Osteoblast (primary cell): Measurements from ENCODE around the gene P2RY11. TPM values are rescaled to one million over a fixed set of nuclear protein-coding genes. Genes with fewer than 3 reads are reported as not detected.
A peak's percentile ranks its signal among the peaks of the same experiment; 100 is the strongest.

Experiments used
- DNase-seq: peaks from one replicate; pipeline ENCODE4 v3.0.0; 2011; ENCODE audit warnings: low spot score, mixed read lengths; ENCODE audit not compliant: insufficient read length; ENCODE audit errors: missing footprints
- H2AFZ ChIP-seq: 2 replicates; pipeline ENCODE4 v1.6.0; 2011; ENCODE audit warnings: mild to moderate bottlenecking, low read length
- H3K27ac ChIP-seq: 2 replicates; pipeline ENCODE4 v1.5.1; 2011; ENCODE audit warnings: mild to moderate bottlenecking, low read depth, low read length, moderate library complexity
- H3K27me3 ChIP-seq: 2 replicates; pipeline ENCODE4 v1.6.0; 2012; ENCODE audit warnings: mild to moderate bottlenecking, control low read depth, inconsistent platforms, low read length, moderate library complexity; ENCODE audit not compliant: insufficient read depth
- H3K36me3 ChIP-seq: 2 replicates; pipeline ENCODE4 v1.5.1; 2011; ENCODE audit warnings: mild to moderate bottlenecking, low read length, control low read depth, moderate library complexity; ENCODE audit not compliant: insufficient read depth
- H3K4me1 ChIP-seq: 2 replicates; pipeline ENCODE4 v1.5.1; 2011; ENCODE audit warnings: mild to moderate bottlenecking, low read length, control low read depth, moderate library complexity; ENCODE audit not compliant: insufficient read depth
- H3K4me2 ChIP-seq: 2 replicates; pipeline ENCODE4 v1.6.0; 2011; ENCODE audit warnings: mild to moderate bottlenecking, low read length; ENCODE audit not compliant: insufficient read depth
- H3K4me3 ChIP-seq: fragments of 200-600 bp; sonication (generic); 3 replicates; pipeline ENCODE4 v1.5.1; 2012; ENCODE audit warnings: mild to moderate bottlenecking, low read length, inconsistent platforms; ENCODE audit not compliant: insufficient read depth
- H3K79me2 ChIP-seq: 2 replicates; pipeline ENCODE4 v1.6.0; 2012; ENCODE audit warnings: mild to moderate bottlenecking, low read length, control low read depth, inconsistent platforms; ENCODE audit not compliant: insufficient read depth
- H3K9me3 ChIP-seq: 2 replicates; pipeline ENCODE4 v1.5.1; 2011; ENCODE audit warnings: low read depth, low read length, control low read depth
- H4K20me1 ChIP-seq: 2 replicates; pipeline ENCODE4 v1.6.0; 2012; ENCODE audit warnings: mild to moderate bottlenecking, low read length, control low read depth; ENCODE audit not compliant: insufficient read depth
- total RNA-seq: library from RNA; depleted of rRNA; stranded (reverse); fragments of >200 nt; gene quantifications from 2 replicates; pipeline ENCODE4 v1.2.3, GENCODE V29; 2012
- TF ChIP-seq, protein P1 (sequence below): IDR thresholded peaks from 2 replicates; pipeline ENCODE4 v1.5.1; 2011; ENCODE audit warnings: mild to moderate bottlenecking, low read depth, low read length, moderate library complexity; ENCODE audit errors: extremely low read depth

The P2RY11 gene, protein sequence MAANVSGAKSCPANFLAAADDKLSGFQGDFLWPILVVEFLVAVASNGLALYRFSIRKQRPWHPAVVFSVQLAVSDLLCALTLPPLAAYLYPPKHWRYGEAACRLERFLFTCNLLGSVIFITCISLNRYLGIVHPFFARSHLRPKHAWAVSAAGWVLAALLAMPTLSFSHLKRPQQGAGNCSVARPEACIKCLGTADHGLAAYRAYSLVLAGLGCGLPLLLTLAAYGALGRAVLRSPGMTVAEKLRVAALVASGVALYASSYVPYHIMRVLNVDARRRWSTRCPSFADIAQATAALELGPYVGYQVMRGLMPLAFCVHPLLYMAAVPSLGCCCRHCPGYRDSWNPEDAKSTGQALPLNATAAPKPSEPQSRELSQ
- total RNA-seq: 2.1 and 2.2 TPM in 2 replicates

DNA sequence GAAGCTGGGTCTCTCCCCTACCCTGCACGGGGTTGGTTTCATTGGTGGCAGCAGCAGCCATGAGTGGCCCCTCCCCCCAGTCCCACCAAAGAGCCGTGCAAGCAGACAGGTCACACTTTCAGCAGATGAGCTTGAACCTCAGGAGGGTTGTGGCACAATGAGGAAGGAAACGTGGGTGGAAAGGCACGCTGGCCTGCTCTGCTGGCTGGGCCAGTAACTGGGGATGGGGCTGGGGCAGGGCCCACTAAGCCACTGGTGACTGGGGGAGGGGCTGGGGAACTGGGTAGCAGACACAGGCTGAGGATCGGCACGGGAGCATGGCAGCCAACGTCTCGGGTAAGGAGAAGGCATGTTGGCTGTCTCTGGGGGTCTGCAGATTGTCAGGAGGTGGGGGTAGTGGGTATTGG, at the start of gene P2RY11:
Gene P2RY11 (plus strand): TSS at position 289 of the 407 bp plus-strand sequence. CDS start 29 bp downstream, at position 318.
- H3K4me3 ChIP-seq: no peak within 1 kb of the TSS
- H3K4me2 ChIP-seq: no peak within 1 kb of the TSS
- H3K9me3 ChIP-seq: no peaks in the 10 kb centered on the region
- H3K27ac ChIP-seq: no peak within 1 kb of the TSS
- TF ChIP-seq, protein P1, sequence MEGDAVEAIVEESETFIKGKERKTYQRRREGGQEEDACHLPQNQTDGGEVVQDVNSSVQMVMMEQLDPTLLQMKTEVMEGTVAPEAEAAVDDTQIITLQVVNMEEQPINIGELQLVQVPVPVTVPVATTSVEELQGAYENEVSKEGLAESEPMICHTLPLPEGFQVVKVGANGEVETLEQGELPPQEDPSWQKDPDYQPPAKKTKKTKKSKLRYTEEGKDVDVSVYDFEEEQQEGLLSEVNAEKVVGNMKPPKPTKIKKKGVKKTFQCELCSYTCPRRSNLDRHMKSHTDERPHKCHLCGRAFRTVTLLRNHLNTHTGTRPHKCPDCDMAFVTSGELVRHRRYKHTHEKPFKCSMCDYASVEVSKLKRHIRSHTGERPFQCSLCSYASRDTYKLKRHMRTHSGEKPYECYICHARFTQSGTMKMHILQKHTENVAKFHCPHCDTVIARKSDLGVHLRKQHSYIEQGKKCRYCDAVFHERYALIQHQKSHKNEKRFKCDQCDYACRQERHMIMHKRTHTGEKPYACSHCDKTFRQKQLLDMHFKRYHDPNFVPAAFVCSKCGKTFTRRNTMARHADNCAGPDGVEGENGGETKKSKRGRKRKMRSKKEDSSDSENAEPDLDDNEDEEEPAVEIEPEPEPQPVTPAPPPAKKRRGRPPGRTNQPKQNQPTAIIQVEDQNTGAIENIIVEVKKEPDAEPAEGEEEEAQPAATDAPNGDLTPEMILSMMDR: no peak
- peaks cover 10% of the 10 kb centered on the region for H3K4me1 ChIP-seq
- H3K36me3 ChIP-seq: peaks cover 59% of the 10 kb centered on the region
- H4K20me1 ChIP-seq: peaks cover 8% of the 10 kb centered on the region
- DNase-seq: peak; percentile 56
- H3K79me2 ChIP-seq: peaks cover 27% of the 10 kb centered on the region
- H3K27me3 ChIP-seq: no peaks in the 10 kb centered on the region
- H2AFZ ChIP-seq: no peak within 1 kb of the TSS

DNA sequence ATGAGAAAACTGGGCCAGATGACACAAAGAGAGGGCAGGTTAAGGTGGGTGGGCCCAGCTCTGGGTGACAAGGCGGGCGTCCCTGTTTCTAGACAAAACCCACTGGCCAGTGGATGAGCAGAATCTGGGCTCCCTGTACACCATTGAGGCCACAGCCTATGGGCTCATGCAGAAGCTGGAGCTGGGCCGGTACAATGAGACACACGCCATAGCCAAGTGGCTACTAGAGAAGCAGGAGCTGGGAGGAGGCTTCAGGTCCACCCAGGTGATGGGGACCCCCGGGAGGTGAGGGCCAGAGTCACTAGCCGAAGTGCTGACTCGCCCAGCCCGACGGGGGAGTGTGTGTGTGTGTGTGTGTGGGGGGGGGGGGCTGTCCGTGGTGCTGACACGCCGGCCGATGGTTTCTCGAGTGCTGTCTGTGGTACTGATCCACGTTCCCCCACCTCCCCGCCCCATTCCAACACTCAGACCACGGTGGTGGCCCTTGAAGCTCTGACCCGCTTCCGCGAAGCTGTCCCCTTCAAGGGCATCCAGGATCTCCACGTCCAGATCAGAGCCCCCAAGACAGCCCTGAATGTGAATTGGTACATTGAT, 49.7 kb upstream of the P2RY11 start:
- Histone ChIP-seq H3K9me3 (no peaks in the 10 kb centered on the region), H3K36me3 (no peaks in the 10 kb centered on the region), H3K4me3 (no peak overlapping the region), H3K4me1 (no peaks in the 10 kb centered on the region), H3K4me2 (no peak overlapping the region), H3K27me3 (no peaks in the 10 kb centered on the region), H3K27ac (no peak overlapping the region), H3K79me2 (no peaks in the 10 kb centered on the region), H4K20me1 (no peaks in the 10 kb centered on the region), H2AFZ (no peak overlapping the region)
- TF ChIP-seq, protein P1: no peak
- peak; percentile 56 for DNase-seq

DNA sequence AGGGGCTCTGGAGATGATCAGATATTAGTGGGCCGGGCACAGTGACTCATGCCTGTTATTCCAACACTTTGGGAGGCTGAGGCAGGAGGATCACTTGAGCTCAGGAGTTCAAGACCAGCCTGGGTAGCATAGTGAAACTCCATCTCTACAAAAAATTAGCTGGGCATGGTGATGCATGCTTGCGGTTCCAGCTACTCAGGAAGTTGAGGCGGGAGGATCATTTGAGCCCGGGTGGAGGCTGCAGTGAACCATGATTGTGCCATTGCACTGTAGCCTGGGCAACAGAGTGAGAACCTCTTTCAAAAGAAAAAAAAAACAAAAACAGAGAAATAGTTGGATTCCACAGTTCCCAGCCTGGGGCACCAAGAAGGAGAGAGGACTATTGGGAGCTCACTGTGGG, 43.3 kb upstream of the P2RY11 start:
- H2AFZ ChIP-seq: no peak overlapping the region
- no peak for DNase-seq
- no peaks in the 10 kb centered on the region for H4K20me1 ChIP-seq
- TF ChIP-seq, protein P1: no peak
- H3K4me2 ChIP-seq: no peak overlapping the region
- H3K9me3 ChIP-seq: no peaks in the 10 kb centered on the region
- H3K79me2 ChIP-seq: no peaks in the 10 kb centered on the region
- H3K4me3 ChIP-seq: no peak overlapping the region
- H3K27ac ChIP-seq: no peak overlapping the region
- no peaks in the 10 kb centered on the region for H3K4me1 ChIP-seq
- H3K36me3 ChIP-seq: no peaks in the 10 kb centered on the region
- H3K27me3 ChIP-seq: no peaks in the 10 kb centered on the region

DNA sequence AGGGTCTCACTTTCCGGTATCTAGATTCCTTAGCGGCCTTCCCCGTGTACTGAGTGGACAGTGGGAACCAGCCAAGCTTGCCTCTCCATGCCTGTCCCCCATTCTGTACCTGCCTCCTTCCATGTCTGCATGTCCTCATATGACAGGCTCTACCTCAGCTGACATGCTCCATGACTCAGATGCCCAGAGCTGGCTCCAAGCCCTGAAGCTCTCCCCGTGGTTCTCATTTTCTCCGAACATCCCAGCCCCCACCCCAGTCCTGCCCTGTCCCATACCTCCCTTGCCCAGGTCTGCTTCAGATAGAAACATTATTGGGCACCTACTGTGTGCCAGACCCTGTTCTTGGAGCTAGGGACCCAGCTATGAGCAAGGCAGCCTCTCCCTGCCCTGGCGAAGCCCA, 42.4 kb upstream of the P2RY11 start:
- H3K27me3 ChIP-seq: no peaks in the 10 kb centered on the region
- H2AFZ ChIP-seq: no peak overlapping the region
- H3K9me3 ChIP-seq: no peaks in the 10 kb centered on the region
- TF ChIP-seq, protein P1: no peak
- H3K79me2 ChIP-seq: no peaks in the 10 kb centered on the region
- no peaks in the 10 kb centered on the region for H4K20me1 ChIP-seq
- DNase-seq: peak; percentile 76
- H3K27ac ChIP-seq: no peak overlapping the region
- H3K4me3 ChIP-seq: no peak overlapping the region
- H3K36me3 ChIP-seq: no peaks in the 10 kb centered on the region
- no peak overlapping the region for H3K4me2 ChIP-seq
- no peaks in the 10 kb centered on the region for H3K4me1 ChIP-seq
